GM21529 (cell line): ENCODE data around the gene SNX32.

Source experiments
- ATAC-seq: cut with Tn5 transposase; IDR thresholded peaks from one replicate; pipeline ENCODE4 v1.9.1; 2021; ENCODE audit not compliant: unreplicated experiment

The SNX32 gene

DNA sequence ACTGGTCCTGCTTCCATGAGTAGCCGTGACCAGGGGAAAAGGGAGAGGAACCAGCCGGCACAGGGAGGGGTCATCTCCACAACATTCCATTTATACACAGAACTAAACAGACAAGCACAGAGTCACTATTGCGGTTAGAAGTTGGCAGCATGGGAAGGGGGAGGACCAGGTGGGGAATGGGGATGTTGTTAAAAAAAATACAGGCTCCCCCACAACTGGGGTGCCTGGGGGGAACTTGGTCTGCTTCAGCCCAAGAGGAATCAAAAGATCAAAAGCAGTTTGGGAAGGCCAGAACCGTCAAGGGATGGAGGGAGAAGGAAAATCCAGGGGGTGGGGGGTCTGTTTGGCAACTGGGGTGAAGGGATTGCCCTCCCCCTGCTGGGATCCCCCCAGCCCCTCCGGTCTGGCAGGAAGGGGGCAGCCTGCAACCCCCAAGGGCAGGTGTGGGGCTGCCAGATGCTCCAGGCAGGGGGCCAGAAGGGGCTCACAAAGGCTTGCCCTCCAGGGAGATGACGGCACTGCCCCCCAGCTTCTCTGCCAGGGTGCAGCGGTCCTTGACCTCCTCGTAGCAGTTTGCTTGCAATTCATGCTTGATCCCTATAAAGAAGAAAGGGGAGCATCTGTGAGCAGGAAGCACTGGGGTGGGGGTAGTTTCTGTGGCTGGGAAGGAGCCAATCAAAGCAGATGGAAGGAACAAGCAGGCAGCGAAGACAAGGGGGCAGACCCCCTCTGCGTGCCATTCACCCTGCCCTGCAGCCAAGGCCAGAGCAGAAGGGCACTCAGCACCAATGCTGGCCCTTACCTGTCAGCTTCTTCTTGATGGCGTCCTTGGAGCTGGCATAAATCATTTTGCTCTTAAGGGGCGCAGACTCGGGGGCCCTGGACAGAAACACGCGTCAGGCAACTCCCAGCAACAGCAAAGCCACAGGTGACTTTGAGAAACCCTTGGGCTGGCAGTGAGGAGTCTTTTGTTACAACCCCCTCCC lies 21.4 kb downstream of the SNX32 start:
- no peak for ATAC-seq

DNA sequence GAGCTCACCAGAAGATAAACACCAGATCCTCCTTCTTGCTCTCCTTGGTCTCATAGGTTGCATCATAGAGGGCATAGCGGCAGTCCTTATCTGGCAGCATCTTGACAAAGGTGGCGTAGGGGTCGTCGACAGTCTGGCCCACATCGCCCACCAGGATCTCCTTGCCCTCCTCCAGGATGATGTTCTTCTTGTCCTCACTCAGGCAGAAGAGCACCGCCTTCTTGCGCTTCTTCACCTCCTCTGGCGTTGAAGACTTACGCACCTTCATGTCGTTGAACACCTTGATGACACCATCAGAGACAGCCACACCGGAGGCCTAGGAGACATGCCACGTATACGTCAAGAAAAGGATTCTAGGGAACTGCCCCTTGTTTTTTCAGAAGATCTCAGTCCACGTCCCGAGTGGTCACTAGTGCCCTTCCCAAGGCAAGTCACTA lies 22.2 kb downstream of the SNX32 start:
- ATAC-seq = no peak

DNA sequence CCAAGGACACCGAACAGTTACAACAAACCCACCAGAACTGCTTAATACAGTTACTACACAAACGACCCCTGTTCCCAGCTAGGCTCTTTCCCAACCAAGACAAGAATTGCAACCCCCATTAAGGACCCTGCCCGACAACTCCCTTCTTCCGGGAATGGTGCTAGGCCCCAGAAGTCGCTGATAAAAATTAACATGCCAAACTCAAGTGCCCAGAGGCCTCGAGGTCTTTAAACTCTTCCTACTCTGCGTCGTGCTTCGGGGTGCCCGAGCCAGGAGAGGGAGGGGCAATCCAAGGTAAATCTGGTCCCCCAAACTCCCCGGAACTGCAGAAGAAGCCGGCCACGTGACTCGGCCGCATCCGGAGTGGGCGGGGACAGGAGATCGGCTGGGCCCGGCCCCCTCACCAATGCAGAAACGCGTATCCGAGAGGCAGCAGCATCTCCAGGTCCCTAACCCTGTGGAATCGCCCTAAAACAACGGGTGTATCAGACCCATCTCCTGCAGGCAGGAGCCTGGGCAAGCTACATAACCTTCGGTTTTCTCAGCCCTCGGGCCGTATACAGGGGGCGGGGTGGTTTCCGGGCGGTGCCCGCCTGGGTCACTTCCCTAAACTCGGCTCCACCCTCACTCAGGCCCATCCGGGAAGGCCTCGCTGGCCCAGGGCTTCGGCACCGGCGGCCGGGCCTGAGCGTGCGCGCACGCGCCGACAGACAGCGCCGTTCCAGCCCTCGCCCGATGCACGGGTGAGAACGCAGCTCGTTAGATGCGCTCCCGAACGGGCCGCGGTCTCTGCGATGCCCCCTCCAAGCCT lies 23.1 kb downstream of the SNX32 start:
- ATAC-seq = peak; percentile 26

DNA sequence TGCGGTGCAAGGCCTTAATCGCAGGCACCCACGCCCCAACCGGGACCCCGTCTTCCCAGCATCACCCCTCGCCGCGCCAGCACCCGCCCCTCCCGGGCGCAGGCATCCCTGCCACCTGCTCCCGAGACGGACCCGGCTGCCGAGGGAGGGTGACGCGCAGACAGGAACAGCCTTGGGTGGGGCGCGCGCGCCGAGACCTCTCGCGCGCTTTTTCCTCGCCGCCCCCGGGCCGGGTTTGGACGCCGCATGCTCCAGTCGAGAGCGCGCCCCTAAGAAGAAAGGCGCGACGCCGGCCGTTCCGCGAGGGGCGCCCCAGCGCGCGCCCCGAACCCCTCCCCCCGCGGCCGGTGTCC lies 23.7 kb downstream of the SNX32 start:
- ATAC-seq = peak; percentile 1

DNA sequence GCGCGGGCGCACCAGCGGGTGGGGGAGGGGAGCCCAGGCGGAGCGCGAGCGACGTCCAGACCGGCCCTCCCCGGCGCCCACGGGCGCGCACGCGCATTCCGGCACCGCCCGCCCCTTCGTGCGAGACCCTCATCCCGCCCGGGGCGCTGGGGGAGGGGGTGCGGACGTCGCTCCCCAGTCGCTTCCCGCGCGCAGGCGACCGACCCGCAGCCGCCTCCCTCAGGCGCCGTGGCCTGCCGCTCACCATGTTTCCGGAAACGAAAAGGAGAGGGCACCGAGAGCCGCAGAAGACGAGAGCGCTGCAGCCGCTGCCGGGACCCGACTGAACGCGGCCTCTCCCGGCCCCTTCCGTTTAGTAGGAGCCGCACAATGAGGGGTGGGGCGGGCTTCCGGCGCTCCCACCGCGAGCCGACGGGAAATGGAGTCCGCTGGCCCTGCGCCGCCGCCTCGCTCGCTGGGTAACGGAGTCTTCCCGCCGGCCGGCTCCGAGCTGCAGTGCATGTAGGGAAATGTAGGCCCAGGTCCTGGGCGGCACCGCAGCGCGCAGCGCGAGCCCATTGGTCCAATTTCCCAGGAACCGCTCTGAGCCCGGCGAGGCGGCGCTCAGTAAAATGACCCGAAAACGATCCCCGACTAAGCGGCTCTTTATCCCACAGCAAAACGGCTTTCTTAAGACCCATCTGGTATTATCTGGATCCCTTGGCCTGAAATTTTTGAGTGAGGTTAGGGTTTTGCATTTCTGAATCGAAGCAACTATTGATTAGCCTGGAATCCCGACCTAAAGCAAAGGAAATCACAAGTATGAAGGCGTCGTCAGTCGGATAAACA lies 24.3 kb downstream of the SNX32 start, which contains the start of gene CFL1:
Gene CFL1 (minus strand): TSS at position 328 of the 828 bp plus-strand sequence. CDS start 81 bp downstream, at position 247.
- ATAC-seq = peak; percentile 41

DNA sequence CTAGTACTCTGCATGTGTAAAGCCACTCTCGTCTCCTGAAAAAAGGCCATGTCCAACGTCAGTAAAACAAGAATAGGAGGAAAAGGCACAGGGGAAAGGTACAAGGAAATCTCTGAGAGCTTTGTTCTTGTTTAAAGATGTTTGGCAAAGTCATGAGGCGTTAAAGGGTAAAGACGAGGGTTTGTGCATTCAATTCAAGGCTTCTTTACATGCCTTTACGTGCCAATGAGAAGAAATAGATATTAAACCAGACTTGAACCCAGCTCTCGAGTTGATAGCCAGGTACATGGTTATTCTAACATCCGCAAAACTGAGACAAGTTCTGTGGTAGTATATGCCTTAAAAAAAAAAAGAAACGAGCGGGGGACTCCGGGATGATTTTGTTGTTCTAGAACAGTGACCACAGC lies 24.9 kb downstream of the SNX32 start:
- no peak for ATAC-seq

DNA sequence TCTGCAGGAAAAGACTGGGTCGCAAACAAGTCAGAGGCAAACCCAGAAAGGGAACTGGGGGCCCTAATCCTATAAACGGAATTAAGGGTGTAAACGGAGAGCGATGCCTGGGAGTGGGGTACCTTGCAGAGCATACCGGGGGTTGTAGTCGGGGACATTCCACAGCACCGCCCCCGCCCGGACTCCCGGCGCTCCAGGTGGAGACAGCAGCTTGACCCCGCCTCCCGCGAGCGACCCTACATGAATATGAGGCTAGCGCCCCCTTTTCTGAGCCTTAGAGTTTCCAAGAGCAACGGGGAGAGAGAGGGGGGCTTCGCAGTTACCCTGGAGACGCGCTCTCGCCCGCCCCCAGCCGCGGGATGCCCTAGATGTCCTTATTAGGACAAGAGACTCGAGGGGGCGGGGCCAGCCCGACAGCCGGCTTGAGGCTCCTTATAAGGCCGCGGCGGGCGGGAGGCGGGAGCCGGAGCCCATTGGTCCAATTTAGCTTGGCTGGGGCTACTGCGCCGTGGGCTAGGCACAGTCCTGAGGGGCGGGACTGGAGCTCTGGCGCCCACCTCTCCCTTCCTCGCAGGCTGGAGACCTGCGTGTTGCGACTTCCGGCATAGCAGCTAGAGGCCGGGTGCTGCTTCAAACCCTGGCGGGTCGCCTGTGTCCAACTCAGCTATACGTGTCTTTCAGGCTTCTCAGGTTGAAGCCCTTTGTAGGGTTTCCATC lies 25.5 kb downstream of the SNX32 start:
- ATAC-seq = peak; percentile 58

DNA sequence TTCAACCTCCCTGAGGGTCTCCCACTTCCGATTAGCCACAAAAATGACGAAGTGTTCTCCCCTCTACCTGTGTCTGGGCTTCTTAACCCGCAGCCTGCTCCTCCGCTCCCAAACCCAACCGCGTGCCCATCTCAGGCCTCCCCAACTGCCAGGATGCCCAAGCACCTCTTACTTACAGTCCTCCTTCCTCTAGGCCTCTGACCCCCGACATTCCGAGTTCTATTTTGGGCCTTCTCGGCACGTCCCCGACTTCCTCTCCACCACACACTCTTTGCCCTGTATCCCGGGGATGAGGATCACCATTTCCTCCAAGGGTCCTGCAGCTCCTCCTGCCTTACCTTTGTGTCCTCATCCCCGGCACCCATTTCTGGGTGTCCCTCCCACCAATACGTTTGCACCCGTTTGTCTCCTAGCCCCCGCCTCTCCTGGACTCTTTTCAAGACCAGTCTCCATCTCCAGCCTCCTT lies 26.1 kb downstream of the SNX32 start:
- ATAC-seq = no peak

DNA sequence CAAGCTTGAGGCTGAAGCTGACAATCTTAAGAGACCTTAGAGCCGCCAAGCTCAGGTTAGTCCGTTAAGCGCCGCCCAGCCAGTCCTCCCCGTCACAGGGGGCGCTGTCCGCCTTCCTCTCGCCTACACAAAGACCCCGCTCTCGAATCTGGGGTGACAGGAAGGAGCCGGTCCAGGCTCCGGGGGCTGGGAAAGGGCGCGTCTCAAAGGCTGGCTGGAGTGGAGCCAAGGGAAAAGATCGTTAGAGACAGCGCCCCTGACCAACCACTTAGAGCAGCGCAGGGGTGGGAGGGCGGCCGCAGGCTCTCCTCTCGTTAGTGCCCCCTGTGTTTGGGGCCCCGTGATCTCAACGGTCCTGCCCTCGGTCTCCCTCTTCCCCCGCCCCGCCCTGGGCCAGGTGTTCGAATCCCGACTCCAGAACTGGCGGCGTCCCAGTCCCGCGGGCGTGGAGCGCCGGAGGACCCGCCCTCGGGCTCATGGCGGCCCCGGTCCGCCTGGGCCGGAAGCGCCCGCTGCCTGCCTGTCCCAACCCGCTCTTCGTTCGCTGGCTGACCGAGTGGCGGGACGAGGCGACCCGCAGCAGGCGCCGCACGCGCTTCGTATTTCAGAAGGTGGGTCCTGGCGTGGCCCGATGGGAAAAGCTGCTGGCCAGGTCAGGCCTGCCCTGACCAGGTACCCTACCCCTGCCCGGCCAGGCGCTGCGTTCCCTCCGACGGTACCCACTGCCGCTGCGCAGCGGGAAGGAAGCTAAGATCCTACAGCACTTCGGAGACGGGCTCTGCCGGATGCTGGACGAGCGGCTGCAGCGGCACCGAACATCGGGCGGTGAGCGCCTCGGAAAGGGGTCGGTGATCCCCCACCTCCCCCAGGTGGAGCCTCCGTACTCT lies 26.8 kb downstream of the SNX32 start, which contains the start of gene MUS81:
Gene MUS81 (plus strand): TSS at position 156 of the 887 bp plus-strand sequence. CDS start 321 bp downstream, at position 477.
- peak; percentile 31 for ATAC-seq

DNA sequence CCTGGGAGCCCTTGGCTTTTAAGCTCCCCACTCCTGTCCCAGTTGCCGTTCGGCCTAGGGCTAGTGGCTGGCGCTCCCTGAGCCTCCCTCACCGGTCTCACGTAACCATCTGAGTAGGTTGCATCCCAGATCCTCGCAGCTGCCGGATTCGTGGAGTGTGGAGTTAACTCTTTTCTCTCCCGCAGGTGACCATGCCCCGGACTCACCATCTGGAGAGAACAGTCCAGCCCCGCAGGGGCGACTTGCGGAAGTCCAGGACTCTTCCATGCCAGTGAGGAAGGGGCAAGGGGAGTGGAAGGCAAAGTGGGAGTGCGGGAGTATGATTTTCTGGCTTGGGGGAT lies 27.4 kb downstream of the SNX32 start:
- ATAC-seq = no peak

DNA sequence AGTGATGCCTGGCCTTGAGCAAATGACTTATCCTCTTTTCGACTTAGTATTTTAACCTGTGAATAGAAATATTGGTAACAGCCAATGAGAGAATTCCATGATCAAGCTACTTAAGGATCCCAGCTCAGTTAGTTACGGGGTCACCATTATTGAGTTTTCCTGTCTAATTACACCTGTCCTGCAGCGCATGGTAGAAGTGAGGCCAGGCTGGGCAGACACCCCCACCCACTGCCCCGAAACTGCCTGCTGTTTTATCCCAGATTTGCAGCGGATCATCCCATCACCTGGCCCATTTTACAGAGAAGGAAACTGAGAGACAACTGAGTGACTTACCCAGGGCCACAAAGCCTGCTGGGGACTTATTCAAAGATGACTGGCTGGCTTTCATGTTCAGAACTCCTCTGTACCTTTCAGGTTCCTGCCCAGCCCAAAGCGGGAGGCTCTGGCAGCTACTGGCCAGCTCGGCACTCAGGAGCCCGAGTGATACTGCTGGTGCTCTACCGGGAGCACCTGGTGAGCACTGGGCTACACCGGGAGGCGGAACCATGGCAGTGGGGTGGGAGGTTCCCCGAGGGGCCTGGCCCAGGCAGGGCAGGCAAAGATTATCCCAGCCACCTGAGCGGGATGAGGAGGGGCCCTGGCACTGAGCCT lies 27.9 kb downstream of the SNX32 start:
- ATAC-seq = no peak

DNA sequence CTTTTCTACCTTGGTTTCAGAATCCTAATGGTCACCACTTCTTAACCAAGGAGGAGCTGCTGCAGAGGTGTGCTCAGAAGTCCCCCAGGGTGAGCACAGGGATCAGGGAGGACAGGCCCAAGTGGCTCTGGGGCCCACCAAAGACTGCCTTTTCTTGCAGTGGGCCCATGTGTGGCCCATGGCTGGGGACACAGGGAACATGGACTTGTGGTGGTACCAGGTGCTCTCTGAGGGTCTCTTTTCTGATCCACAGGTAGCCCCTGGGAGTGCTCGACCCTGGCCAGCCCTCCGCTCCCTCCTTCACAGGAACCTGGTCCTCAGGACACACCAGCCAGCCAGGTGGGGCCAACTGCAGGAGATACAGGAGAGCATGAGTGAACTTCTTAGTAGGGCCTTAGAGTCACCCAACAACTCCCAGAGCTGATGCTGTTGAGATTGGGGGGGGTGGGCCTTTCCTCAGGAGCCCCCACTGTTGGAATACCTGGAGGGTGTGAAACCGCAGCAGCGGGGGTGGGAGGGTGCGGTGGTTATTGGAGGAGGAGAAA lies 28.5 kb downstream of the SNX32 start:
- no peak for ATAC-seq

DNA sequence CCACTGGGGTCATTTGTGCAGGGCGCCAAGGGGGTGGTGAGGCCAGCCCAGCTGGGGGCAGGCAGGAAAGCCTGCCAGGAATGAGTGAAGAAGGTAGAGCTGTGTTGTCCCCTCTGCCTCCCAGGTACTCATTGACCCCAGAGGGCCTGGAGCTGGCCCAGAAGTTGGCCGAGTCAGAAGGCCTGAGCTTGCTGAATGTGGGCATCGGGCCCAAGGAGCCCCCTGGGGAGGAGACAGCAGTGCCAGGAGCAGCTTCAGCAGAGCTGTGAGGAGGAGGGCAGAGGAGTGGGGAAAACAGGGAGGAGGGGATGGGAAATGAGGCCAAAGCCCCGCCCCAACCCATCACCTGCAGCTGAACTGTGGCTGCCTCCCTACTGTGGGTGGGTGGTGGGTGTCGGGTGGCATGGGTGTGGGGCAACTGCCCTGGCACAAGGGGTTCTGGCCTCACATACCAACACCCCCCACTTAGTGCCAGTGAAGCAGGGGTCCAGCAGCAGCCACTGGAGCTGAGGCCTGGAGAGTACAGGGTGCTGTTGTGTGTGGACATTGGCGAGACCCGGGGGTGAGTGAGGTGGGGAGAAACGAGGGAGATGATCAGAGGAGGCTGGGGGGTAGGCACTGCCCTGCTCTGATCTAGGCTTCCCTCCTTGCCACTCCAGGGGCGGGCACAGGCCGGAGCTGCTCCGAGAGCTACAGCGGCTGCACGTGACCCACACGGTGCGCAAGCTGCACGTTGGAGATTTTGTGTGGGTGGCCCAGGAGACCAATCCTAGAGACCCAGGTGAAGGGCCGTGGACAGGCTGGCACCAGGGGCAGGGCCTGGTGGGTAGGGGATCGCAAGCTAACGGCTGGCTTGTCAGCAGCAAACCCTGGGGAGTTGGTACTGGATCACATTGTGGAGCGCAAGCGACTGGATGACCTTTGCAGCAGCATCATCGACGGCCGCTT lies 29.5 kb downstream of the SNX32 start:
- ATAC-seq = no peak

DNA sequence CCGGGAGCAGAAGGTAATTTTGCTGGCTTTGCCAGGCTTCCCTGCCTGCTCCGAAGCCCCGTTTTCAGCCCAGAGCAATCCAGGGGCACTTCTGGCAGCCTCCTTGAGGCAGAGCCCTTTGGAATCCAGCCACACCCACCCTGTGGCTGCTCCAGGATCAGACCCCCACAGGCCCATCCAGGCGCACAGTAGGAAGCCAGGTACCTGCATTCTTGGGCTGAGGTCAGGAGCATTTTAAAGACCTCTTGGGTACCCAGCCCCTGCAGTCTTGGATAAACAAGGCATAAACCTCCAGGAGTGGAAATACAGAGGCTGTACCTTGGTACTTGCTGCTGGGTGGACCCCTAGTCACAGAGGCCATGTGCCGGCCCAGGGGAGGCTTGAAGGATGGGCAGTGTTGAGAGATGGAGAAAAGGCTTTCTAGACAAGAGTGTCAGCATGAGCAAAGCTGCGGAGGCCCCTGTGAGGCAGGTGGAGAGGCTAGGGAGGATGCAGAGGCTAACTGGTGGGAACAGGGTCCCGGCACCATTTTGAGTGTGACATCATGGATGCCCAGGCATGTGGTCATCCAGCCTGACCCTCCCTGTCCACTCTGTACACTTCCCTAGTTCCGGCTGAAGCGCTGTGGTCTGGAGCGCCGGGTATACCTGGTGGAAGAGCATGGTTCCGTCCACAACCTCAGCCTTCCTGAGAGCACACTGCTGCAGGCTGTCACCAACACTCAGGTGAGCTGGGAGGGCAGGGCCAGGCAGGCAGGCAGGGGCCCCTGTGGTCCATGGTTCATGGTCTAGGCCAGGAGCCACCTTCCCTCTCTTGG lies 30.3 kb downstream of the SNX32 start:
- no peak for ATAC-seq

DNA sequence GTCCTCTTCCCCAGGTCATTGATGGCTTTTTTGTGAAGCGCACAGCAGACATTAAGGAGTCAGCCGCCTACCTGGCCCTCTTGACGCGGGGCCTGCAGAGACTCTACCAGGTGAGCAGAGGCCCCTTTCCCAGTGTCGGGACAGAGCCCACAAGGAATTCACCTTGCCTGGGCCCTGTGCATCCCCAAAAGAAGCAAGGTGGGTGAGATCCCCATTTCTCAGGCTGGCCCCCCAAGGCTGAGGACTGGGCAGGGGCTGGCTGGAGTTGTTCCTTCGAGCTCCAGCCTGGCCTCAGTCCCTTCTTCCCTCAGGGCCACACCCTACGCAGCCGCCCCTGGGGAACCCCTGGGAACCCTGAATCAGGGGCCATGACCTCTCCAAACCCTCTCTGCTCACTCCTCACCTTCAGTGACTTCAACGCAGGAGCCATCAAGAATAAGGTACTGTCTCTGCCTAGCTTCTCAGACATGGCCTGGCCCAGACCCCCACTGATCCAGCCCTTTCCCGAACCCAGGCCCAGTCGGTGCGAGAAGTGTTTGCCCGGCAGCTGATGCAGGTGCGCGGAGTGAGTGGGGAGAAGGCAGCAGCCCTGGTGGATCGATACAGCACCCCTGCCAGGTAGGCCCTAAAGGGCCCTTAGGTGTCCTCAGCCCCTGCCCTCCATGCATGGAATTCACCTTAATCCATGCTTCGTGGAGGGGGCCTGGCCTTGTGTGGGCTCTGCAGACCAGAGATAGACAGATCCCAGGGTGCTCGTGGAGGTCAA lies 31.1 kb downstream of the SNX32 start:
- ATAC-seq = no peak
